DOHH2 (cell line): ENCODE measurements around the gene SOBP.

Experiments
- CTCF ChIP-seq: fragments of 200-600 bp; sonication (generic); IDR thresholded peaks from one replicate; pipeline ENCODE4 v1.5.1; 2014; ENCODE audit warnings: antibody characterized with exemption, mild to moderate bottlenecking, low read depth, low read length; ENCODE audit not compliant: poor library complexity, severe bottlenecking
- EZH2phosphoT487 ChIP-seq: fragments of 200-600 bp; sonication (generic); IDR thresholded peaks from 2 replicates; pipeline ENCODE4 v1.6.1; 2017; ENCODE audit warnings: borderline replicate concordance, mild to moderate bottlenecking, antibody characterized with exemption, low read length, moderate library complexity, mixed read lengths

DNA sequence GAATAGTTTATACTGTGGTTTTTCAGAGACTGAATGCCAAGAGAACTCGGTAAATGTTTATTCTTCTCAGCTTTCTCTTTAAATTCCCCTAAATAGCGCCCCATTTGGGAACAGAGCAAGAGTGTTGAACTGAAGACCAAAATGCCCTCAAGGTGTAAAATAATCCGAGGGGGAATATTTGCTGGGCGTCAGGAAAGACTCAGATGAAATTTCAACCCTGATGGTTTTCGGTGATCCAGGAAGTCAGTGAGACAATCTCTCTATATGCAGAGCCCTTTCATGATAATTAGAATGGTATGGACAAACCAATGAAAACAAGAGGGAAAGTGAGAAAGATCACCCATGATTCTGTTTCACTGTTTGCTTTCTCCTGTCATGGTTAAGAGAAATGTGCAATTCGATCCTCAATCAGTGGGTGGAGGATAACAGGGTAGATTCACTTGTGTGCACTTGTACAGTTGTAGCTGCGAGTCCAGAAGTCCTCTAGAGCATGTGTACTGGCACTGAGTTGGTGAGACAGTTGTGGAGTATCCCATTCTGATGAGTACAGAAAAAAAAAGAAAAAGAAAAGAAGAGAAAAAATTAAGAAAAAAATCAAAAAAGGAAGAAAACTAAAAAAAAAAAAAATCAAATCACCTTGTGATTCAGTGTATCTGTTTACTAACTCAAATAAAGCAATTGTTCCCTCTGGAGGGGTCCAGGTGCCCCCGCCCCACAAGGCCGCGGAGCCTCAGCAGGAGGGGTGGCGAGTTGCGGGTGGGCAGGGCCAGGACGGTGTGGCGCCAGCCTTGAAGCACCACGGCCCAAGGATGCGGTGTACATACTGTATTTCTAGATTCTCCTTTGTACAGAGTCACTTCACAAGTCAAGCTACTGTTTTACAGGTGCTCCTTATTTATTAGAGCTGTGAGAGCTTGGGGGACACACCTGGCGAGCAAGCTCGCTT lies 169.3 kb downstream of the SOBP start:
- no peak for TF ChIP-seq CTCF
- no peak for TF ChIP-seq EZH2phosphoT487
